Prostate gland (tissue), 2 donors: ENCODE data around the gene UPF1.

Experiments used
- POLR2A ChIP-seq: fragments of 450-650 bp; IDR thresholded peaks from one replicate; pipeline ENCODE4 v1.6.1; 2016; ENCODE audit warnings: antibody characterized with exemption, mild to moderate bottlenecking
- TF ChIP-seq, protein P1 (sequence below), 4 experiments: fragments of 200-600 bp in 2 of 4; fragments of 450-650 bp in 2 of 4; sonication (generic) in 2 of 4; IDR thresholded peaks; 1 replicate in 3 of 4; 2 replicates in 1 of 4; pipeline ENCODE4 v1.5.1; 2016 to 2019; ENCODE audit warnings: antibody characterized with exemption in 4 of 4, mild to moderate bottlenecking in 2 of 4, moderate library complexity in 2 of 4

DNA sequence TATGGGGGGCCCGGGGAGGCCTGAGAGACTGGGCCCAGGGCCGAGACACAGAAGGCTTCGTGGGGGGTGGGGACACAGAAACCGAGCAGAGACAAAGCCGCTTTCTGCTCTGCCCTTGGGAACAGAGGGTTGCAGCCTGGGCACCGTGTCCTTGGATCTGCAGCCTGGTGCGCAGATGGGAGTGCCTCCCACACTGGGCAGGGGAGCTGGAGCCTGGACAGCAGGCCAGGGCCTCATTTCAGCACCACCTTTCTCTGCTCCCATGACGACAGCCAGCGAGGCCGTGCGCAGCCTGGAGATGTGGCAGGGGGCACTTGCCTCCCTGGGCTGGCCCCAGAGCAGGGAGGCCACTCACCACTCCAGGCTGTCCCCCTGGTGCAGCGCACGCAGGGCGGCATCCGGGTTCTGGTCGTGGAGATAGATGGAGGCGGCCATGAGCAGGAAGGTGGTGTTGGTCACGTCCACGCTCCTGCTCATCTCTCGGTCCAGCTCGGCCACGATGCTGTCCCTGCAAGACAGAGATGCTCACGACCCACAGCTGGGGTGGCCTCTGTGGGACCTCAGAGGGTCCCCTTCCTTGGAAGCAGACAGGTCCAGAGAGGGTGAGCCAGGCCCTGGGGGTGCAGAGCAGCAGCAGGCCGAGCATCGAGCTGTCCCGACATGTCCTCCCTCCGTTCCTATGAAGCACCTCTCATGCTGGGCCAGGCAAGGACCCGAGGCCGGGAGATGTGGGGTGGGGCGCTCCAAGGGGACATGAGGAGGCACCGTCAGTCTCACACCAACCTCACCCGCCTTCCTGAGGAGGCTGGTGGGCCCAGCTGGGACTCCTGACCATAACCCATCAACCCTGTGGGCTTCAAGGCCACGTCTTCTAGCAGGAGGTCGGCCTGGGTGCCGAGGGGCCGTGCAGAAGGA, 75.1 kb downstream of the UPF1 start:
- TF ChIP-seq, protein P1, sequence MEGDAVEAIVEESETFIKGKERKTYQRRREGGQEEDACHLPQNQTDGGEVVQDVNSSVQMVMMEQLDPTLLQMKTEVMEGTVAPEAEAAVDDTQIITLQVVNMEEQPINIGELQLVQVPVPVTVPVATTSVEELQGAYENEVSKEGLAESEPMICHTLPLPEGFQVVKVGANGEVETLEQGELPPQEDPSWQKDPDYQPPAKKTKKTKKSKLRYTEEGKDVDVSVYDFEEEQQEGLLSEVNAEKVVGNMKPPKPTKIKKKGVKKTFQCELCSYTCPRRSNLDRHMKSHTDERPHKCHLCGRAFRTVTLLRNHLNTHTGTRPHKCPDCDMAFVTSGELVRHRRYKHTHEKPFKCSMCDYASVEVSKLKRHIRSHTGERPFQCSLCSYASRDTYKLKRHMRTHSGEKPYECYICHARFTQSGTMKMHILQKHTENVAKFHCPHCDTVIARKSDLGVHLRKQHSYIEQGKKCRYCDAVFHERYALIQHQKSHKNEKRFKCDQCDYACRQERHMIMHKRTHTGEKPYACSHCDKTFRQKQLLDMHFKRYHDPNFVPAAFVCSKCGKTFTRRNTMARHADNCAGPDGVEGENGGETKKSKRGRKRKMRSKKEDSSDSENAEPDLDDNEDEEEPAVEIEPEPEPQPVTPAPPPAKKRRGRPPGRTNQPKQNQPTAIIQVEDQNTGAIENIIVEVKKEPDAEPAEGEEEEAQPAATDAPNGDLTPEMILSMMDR (IDR thresholded peaks at IDR 0.05): no peak
- TF ChIP-seq POLR2A: no peak
